GM12878 (cell line): ENCODE measurements around the gene SEMA7A. TPM values are rescaled to one million over a fixed set of nuclear protein-coding genes. Genes with fewer than 3 reads are reported as not detected.
A peak's percentile ranks its signal among the peaks of the same experiment; 100 is the strongest.

Experiments
- ATF7 ChIP-seq: fragments of 450-650 bp; IDR thresholded peaks from 2 replicates; pipeline ENCODE4 v1.6.1; 2016; ENCODE audit warnings: low read depth, mild to moderate bottlenecking
- BRCA1 ChIP-seq: IDR thresholded peaks from 2 replicates; pipeline ENCODE4 v1.6.1; 2011; ENCODE audit warnings: low read depth, low read length, improper control_type of control experiment
- EGR1 ChIP-seq, 2 experiments: IDR thresholded peaks; 1 replicate in 1 of 2; 2 replicates in 1 of 2; pipeline ENCODE4 v1.6.1; 2011 to 2012; ENCODE audit warnings: low read depth in 2 of 2, low read length in 2 of 2, borderline replicate concordance in 1 of 2, mild to moderate bottlenecking in 1 of 2, moderate library complexity in 1 of 2
- FOXK2 ChIP-seq: fragments of 450-650 bp; IDR thresholded peaks from 2 replicates; pipeline ENCODE4 v1.6.1; 2017; ENCODE audit warnings: mild to moderate bottlenecking, moderate library complexity
- MTA3 ChIP-seq: IDR thresholded peaks from 2 replicates; pipeline ENCODE4 v1.6.1; 2012; ENCODE audit warnings: low read length, inconsistent platforms, borderline replicate concordance
- PAX8 ChIP-seq: fragments of 450-650 bp; IDR thresholded peaks from 2 replicates; pipeline ENCODE4 v1.6.1; 2017; ENCODE audit warnings: mild to moderate bottlenecking, moderate library complexity
- POU2F2 ChIP-seq: IDR thresholded peaks from 3 replicates; pipeline ENCODE4 v1.6.1; 2011; ENCODE audit warnings: low read depth, mild to moderate bottlenecking, low read length, borderline replicate concordance
- SPI1 ChIP-seq: IDR thresholded peaks from 2 replicates; pipeline ENCODE4 v1.6.1; 2011; ENCODE audit warnings: low read depth, mild to moderate bottlenecking, low read length, moderate library complexity, borderline replicate concordance; ENCODE audit not compliant: insufficient read depth
- SREBF1 ChIP-seq: IDR thresholded peaks from 2 replicates; pipeline ENCODE4 v1.6.1; 2012; ENCODE audit warnings: mild to moderate bottlenecking, low read length
- TCF7 ChIP-seq: IDR thresholded peaks from 2 replicates; pipeline ENCODE4 v1.6.1; 2014; ENCODE audit warnings: antibody characterized with exemption, borderline replicate concordance
- ZBED1 ChIP-seq: IDR thresholded peaks from 2 replicates; pipeline ENCODE4 v1.6.1; 2016; ENCODE audit warnings: borderline replicate concordance
- ZNF217 ChIP-seq: fragments of 450-650 bp; IDR thresholded peaks from 2 replicates; pipeline ENCODE4 v1.6.1; 2017; ENCODE audit warnings: antibody characterized with exemption, mild to moderate bottlenecking
- ZSCAN29 ChIP-seq: fragments of 450-650 bp; IDR thresholded peaks from 2 replicates; pipeline ENCODE4 v1.6.1; 2017; ENCODE audit warnings: mild to moderate bottlenecking, moderate library complexity
- polyA plus RNA-seq, 11 experiments: library from polyadenylated mRNA; depleted of rRNA in 4 of 11; unstranded in 6 of 11; stranded (reverse) in 5 of 11; fragments of >200 nt; fragmentation: Nextera tagmentation in 4 of 11; fragmentation: Illumina TruSeq in 1 of 11; extraction: Ambion mirVana in 4 of 11; extraction: Trizol in 1 of 11; gene quantifications; 1 replicate in 1 of 11; 2 replicates in 10 of 11; pipeline versions ENCODE4 v1.2.1 to v1.2.3, GENCODE V29; 2011 to 2016; ENCODE audit warnings: inconsistent platforms in 2 of 11, missing spikeins in 2 of 11, low read depth in 1 of 11
- total RNA-seq, 4 experiments: library from RNA; depleted of rRNA in 3 of 4; stranded (reverse); fragments of >200 nt in 3 of 4; fragmentation: Illumina TruSeq in 1 of 4; extraction: Trizol in 1 of 4; gene quantifications; 2 replicates each; pipeline versions ENCODE4 v1.2.1 to v1.2.3, GENCODE V29; 2013 to 2021
- TF ChIP-seq, protein P1 (sequence below): IDR thresholded peaks from 2 replicates; pipeline ENCODE4 v1.6.1; 2012; ENCODE audit warnings: improper control_type of control experiment, low read depth, low read length; ENCODE audit not compliant: insufficient replicate concordance
- TF ChIP-seq, protein P2 (sequence below): IDR thresholded peaks from 2 replicates; pipeline ENCODE4 v1.6.1; 2012; ENCODE audit warnings: low read length, inconsistent platforms
- TF ChIP-seq, protein P3 (sequence below): fragments of 450-650 bp; formaldehyde crosslinking; IDR thresholded peaks from 2 replicates; pipeline ENCODE4 v1.4.0; 2020; ENCODE audit warnings: mild to moderate bottlenecking, moderate library complexity
- TF ChIP-seq, protein P4 (sequence below): IDR thresholded peaks from 2 replicates; pipeline ENCODE4 v1.6.1; 2012; ENCODE audit warnings: low read depth, low read length, improper control_type of control experiment

The SEMA7A gene
- total and polyA plus RNA-seq, 10 of the 15 experiments (the other 5 are each of a cell fraction or from before 2014, with no cell fraction given) = 0.08 to 112 (median 53.5) TPM

DNA sequence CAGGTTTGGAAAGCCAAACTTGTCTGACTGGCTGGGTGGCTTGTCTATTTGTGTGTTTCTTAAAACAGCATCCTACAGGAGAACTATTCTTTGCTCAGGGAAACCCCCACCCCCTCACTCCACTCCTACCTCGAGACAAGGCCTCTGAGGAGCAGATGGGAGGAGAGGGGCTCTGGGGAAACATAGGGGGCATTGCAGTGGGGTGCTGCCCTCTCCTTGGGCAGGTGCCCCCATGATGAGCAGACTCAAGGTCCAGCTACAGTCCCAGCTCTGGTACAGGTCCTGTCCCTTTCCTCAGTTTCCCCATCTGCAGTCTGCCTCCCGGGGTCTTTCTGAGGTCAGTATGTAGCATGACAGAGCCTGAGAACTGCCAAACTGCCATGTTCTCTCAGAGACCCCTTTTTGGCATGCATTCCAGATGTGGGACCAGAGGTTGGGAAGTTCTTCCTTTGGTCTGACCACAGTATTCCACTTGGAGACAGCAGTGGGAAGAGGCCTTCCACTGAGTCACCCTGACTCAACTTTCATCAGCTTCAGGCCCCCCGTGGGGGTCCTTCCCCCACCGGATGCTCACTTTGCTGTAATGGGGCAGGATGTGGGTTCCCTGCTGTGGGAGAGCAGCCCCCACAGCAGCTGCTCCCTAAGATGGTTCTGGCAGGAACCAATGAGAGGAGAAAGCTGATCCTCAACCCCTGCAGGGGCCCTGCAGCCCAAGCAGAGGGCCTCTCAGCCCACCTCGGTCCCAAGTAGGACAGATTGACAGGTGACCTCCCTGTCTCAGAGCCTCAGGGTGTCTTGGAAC, 34.0 kb downstream of the SEMA7A start (continued):
- TF ChIP-seq, protein P1, sequence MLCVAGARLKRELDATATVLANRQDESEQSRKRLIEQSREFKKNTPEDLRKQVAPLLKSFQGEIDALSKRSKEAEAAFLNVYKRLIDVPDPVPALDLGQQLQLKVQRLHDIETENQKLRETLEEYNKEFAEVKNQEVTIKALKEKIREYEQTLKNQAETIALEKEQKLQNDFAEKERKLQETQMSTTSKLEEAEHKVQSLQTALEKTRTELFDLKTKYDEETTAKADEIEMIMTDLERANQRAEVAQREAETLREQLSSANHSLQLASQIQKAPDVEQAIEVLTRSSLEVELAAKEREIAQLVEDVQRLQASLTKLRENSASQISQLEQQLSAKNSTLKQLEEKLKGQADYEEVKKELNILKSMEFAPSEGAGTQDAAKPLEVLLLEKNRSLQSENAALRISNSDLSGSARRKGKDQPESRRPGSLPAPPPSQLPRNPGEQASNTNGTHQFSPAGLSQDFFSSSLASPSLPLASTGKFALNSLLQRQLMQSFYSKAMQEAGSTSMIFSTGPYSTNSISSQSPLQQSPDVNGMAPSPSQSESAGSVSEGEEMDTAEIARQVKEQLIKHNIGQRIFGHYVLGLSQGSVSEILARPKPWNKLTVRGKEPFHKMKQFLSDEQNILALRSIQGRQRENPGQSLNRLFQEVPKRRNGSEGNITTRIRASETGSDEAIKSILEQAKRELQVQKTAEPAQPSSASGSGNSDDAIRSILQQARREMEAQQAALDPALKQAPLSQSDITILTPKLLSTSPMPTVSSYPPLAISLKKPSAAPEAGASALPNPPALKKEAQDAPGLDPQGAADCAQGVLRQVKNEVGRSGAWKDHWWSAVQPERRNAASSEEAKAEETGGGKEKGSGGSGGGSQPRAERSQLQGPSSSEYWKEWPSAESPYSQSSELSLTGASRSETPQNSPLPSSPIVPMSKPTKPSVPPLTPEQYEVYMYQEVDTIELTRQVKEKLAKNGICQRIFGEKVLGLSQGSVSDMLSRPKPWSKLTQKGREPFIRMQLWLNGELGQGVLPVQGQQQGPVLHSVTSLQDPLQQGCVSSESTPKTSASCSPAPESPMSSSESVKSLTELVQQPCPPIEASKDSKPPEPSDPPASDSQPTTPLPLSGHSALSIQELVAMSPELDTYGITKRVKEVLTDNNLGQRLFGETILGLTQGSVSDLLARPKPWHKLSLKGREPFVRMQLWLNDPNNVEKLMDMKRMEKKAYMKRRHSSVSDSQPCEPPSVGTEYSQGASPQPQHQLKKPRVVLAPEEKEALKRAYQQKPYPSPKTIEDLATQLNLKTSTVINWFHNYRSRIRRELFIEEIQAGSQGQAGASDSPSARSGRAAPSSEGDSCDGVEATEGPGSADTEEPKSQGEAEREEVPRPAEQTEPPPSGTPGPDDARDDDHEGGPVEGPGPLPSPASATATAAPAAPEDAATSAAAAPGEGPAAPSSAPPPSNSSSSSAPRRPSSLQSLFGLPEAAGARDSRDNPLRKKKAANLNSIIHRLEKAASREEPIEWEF = peak; percentile 34
- TF ChIP-seq EGR1 (IDR thresholded peaks at IDR 0.05; ENCODE audit: borderline replicate concordance in 1 of 2, low read depth in 2 of 2, low read length in 2 of 2) = peak in 1 of 2 experiments; percentile 95; a peak in 2 of 3 replicates
- TF ChIP-seq ZSCAN29 = no peak
- TF ChIP-seq TCF7 = no peak
- peak; percentile 5; the same call in 1 of the 2 replicates for TF ChIP-seq ZBED1
- TF ChIP-seq, protein P2, sequence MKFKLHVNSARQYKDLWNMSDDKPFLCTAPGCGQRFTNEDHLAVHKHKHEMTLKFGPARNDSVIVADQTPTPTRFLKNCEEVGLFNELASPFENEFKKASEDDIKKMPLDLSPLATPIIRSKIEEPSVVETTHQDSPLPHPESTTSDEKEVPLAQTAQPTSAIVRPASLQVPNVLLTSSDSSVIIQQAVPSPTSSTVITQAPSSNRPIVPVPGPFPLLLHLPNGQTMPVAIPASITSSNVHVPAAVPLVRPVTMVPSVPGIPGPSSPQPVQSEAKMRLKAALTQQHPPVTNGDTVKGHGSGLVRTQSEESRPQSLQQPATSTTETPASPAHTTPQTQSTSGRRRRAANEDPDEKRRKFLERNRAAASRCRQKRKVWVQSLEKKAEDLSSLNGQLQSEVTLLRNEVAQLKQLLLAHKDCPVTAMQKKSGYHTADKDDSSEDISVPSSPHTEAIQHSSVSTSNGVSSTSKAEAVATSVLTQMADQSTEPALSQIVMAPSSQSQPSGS = no peak
- peak; percentile 22; the same call in 1 of the 2 replicates for TF ChIP-seq ATF7
- TF ChIP-seq PAX8 = no peak
- TF ChIP-seq FOXK2 = no peak
- 0 out of 2 replicates have a peak, but pooled peaks have one; percentile 1 for TF ChIP-seq SPI1
- TF ChIP-seq SREBF1 = no peak
- no peak for TF ChIP-seq MTA3
- TF ChIP-seq BRCA1 = no peak
- TF ChIP-seq, protein P3, sequence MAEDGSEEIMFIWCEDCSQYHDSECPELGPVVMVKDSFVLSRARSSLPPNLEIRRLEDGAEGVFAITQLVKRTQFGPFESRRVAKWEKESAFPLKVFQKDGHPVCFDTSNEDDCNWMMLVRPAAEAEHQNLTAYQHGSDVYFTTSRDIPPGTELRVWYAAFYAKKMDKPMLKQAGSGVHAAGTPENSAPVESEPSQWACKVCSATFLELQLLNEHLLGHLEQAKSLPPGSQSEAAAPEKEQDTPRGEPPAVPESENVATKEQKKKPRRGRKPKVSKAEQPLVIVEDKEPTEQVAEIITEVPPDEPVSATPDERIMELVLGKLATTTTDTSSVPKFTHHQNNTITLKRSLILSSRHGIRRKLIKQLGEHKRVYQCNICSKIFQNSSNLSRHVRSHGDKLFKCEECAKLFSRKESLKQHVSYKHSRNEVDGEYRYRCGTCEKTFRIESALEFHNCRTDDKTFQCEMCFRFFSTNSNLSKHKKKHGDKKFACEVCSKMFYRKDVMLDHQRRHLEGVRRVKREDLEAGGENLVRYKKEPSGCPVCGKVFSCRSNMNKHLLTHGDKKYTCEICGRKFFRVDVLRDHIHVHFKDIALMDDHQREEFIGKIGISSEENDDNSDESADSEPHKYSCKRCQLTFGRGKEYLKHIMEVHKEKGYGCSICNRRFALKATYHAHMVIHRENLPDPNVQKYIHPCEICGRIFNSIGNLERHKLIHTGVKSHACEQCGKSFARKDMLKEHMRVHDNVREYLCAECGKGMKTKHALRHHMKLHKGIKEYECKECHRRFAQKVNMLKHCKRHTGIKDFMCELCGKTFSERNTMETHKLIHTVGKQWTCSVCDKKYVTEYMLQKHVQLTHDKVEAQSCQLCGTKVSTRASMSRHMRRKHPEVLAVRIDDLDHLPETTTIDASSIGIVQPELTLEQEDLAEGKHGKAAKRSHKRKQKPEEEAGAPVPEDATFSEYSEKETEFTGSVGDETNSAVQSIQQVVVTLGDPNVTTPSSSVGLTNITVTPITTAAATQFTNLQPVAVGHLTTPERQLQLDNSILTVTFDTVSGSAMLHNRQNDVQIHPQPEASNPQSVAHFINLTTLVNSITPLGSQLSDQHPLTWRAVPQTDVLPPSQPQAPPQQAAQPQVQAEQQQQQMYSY (CRISPR knock-in tag) = no peak
- TF ChIP-seq POU2F2 = peak; percentile 49; the same call in 1 of the 3 replicates
- TF ChIP-seq, protein P4, sequence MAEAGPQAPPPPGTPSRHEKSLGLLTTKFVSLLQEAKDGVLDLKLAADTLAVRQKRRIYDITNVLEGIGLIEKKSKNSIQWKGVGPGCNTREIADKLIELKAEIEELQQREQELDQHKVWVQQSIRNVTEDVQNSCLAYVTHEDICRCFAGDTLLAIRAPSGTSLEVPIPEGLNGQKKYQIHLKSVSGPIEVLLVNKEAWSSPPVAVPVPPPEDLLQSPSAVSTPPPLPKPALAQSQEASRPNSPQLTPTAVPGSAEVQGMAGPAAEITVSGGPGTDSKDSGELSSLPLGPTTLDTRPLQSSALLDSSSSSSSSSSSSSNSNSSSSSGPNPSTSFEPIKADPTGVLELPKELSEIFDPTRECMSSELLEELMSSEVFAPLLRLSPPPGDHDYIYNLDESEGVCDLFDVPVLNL = no peak
- TF ChIP-seq ZNF217 = peak; percentile 78; the same call in 1 of the 2 replicates
